Epithelial cell of esophagus (primary cell): ENCODE data around the gene CALML6.
A peak's percentile ranks its signal among the peaks of the same experiment; 100 is the strongest.

ENCODE experiments used
- DNase-seq: peaks from one replicate; pipeline ENCODE4 v3.0.0; 2010; ENCODE audit warnings: low read depth
- H3K4me3 ChIP-seq: 2 replicates; pipeline ENCODE4 v1.5.1; 2011; ENCODE audit warnings: mild to moderate bottlenecking, low read length, control low read depth
- TF ChIP-seq, protein P1 (sequence below): IDR thresholded peaks from 2 replicates; pipeline ENCODE4 v1.5.1; 2011; ENCODE audit warnings: low read depth, mild to moderate bottlenecking, low read length, control low read depth, inconsistent platforms; ENCODE audit not compliant: insufficient read depth; ENCODE audit errors: missing control alignments

Gene CALML6

DNA sequence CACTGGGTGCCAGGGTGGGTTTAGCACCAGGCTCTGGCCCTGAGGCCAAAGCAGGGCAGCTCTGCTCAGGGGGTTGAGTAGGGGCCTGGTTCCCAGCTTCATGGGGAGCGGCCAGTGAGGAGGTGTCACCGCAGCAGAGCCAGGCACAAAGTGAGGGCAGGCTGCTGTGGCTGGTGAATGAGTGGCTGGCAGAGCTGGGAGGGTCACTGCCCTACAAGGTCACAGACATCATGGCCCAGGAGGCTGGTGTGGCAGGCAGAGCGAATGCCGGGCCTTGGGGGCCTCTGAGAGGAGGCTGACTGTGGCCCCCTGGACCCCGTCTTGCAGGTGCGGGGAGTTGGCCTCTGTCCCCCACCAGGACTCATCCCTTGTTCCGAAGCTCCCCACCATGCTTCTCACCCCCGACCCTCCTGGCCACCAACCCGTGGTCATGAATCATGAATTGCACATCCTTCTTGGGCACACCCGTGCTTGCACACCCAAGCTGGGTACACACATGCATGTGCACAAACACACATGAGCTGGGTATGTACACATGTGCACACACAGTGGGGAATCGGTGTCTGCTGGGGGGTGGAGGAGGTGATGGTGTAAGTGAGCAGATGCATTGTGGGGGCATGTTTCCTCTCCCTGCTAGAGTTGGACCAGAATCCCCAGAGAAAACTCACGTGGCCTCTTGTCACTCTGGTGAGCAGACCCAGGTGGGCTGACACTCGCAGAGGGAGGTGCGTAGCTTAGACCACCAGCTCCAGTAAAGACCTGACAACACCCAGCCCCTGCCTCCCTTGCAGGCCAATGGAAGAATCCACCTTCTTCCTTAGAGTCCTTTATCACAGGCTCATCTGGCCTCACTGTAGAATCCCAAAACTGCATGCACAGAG lies 19.4 kb upstream of the CALML6 start:
- TF ChIP-seq, protein P1, sequence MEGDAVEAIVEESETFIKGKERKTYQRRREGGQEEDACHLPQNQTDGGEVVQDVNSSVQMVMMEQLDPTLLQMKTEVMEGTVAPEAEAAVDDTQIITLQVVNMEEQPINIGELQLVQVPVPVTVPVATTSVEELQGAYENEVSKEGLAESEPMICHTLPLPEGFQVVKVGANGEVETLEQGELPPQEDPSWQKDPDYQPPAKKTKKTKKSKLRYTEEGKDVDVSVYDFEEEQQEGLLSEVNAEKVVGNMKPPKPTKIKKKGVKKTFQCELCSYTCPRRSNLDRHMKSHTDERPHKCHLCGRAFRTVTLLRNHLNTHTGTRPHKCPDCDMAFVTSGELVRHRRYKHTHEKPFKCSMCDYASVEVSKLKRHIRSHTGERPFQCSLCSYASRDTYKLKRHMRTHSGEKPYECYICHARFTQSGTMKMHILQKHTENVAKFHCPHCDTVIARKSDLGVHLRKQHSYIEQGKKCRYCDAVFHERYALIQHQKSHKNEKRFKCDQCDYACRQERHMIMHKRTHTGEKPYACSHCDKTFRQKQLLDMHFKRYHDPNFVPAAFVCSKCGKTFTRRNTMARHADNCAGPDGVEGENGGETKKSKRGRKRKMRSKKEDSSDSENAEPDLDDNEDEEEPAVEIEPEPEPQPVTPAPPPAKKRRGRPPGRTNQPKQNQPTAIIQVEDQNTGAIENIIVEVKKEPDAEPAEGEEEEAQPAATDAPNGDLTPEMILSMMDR: no peak

DNA sequence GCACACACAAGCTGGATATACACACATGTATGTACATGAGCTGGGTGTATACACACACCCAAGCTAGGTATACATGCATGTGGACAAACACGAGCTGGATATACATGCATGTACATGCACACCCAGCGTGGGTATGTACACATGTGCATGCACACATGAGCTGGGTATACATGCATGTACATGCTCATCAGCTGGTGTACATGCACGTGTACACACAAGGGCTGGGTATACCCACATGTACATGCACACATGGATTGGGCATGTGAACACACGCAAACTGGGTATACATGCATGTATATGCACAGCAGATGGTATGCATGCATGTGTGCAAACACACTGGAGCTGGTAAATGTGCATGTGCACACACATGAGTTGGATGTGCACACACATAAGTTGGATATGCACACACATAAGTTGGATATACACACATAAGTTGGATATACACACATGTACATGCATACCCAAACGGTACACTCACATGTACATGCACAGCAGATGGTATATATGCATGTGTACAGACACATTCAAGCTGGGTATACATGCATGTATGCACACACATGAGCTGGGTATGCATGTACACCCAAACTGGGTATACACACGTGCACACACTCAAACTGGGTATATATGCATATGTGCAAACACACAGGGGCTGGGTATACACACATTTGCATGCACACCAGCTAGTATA lies 16.7 kb upstream of the CALML6 start:
- DNase-seq: no peak
- H3K4me3 ChIP-seq: no peak overlapping the region
- TF ChIP-seq, protein P1: no peak

More for the DNA sequence above, 19.4 kb upstream of the CALML6 start:
- H3K4me3 ChIP-seq: no peak overlapping the region
- DNase-seq: no peak

DNA sequence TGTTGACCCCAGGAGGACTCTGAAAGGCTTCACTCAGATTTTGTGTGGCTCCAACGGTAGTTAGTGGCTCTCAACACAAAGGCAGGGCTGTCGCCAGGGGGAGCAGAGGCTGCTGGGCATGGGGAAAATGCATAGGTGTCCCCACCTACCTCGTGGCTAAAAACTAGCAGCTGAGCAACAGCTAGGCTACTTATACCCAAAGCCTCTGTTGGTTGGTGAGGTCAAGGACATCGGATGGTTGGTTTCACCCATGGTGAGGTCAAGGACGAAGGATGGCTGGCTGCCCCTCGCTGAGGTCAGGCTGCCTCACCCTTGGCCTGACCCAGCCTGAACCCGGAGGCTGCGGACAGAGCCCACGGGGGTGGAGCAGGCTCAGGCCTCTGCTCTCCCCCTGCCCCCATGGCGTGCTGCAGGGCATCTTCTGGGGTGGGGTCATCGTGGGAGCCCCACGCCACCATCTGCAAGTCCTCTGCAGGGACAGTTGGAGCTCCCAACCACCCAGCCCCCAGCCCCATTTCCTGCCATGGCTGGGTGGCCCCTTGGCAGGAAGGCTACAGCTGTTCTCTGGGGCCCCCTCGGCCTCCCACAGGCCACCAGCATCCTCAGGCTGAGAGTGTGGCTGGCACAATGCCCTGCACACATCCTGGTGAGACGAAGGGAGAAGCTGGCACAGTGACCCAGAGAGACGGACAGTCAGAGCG lies 15.6 kb upstream of the CALML6 start:
- no peak for DNase-seq
- TF ChIP-seq, protein P1: peak; percentile 13
- H3K4me3 ChIP-seq: no peak overlapping the region

DNA sequence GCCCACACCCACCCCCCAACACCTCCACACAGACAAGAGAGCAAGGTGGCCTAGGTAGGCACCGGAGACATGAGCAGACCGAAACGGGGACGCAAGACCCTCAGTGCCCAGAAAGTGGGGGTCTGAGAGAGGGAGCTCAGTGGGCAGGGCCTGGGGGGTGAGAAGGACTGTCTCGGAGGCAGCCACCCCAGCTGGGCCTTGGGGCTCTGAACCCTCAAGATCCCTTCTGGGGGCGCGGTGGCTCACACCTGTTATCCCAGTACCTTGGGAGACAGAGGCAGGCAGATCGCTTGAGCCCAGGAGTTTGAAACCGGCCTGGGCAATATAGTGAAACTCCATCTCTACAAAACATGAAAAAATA lies 15.1 kb upstream of the CALML6 start:
- DNase-seq: no peak
- TF ChIP-seq, protein P1: no peak
- no peak overlapping the region for H3K4me3 ChIP-seq

DNA sequence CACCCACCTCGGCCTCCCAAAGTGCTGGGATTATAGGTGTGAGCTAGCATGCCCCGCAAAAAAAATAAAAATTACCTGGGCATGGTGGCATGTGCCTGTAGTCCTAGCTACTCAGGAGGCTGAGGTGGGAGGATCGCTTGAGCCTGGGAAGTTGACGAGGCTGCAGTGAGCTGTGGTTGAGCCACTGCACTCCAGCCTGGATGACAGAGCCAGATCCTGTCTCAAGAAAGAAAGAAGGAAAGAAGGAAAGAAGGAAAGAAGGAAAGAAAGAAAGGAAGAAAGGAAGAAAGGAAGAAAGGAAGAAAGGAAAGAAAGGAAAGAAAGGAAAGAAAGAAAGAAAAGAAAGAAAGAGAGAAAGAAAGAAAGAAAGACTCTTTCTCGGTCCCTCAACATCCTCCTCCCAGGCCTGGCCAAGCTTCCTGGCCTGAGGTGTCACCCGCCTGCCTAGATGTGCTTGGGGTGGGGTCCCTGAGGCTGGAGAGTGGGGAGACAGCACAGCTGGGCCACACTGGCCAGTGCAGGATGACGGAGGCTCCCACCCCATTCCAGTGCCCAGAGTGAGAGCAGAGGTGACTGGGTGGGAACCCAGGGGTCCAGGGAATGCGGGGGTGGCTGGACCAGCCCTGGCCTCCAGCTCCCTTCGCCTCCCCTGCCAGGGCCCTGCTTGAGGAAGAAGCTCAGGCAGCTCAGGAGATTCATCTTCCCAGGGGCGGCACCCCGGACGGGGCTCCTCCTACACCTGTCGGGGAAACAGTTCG lies 14.0 kb upstream of the CALML6 start:
- DNase-seq: no peak
- no peak overlapping the region for H3K4me3 ChIP-seq

More for the DNA sequence above, 14.0 kb upstream of the CALML6 start:
- TF ChIP-seq, protein P1: no peak
